Putamen (tissue), 1 donor: ENCODE measurements around the gene UBASH3A.

ENCODE experiments used
- DNase-seq: peaks from one replicate; pipeline ENCODE4 v3.0.0-alpha.2; 2016; ENCODE audit warnings: low spot score

Gene UBASH3A

GRCh38 chr21:42451941-42452340, 48.2 kb downstream of the UBASH3A start:
- DNase-seq = no peak

GRCh38 chr21:42452401-42453223, 48.9 kb downstream of the UBASH3A start:
- no peak for DNase-seq

GRCh38 chr21:42453224-42453985, 49.7 kb downstream of the UBASH3A start:
- DNase-seq = no peak

GRCh38 chr21:42453986-42454570, 50.4 kb downstream of the UBASH3A start:
- DNase-seq = no peak

DNA sequence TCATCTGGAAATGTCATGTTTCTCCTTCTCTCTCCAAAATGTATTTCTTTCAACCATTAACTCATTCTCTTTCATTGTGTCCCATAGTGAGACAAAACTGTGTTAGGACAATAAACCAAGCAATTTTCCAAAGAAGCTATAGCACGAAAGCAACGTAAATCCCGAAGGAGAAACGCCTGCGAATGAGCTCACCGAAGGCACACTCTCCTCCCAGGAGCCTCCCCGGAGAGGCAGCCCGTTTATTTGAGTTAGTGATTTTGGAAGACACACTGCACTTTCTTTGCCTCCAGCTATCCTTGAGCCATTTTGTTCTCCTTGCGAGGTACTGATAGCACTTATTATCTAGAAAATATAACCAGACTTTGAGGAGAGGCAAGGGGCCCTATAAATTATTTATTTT, 51.1 kb downstream of the UBASH3A start:
- DNase-seq = no peak

DNA sequence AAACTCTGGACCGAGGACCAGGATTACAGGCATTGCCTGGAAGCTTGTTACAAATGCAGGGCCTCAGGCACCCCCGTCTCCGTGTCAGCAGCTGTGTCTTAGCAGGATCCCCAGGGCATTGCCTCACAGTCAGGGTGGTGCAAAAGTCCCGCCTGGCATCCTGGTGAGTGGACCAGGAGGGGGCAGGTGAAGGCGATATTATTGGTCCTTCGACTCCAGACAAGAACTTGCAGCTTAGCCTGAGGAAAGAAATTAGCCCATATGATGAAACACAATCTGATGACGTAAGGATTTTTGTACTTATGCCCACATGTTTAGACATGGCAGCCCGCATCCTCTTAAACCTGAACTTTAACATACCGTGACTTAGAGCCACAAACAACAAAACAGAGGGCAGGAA, 51.5 kb downstream of the UBASH3A start:
- DNase-seq = no peak

GRCh38 chr21:42455754-42456440, 52.2 kb downstream of the UBASH3A start:
- no peak for DNase-seq

- DNase-seq = no peak
These were observed 52.8 kb downstream of the UBASH3A start for GRCh38 chr21:42456457-42456856.

- DNase-seq = no peak
These were observed 55.4 kb downstream of the UBASH3A start for GRCh38 chr21:42459082-42459460.

- no peak for DNase-seq
These were observed 56.0 kb downstream of the UBASH3A start for GRCh38 chr21:42459546-42460215.

DNA sequence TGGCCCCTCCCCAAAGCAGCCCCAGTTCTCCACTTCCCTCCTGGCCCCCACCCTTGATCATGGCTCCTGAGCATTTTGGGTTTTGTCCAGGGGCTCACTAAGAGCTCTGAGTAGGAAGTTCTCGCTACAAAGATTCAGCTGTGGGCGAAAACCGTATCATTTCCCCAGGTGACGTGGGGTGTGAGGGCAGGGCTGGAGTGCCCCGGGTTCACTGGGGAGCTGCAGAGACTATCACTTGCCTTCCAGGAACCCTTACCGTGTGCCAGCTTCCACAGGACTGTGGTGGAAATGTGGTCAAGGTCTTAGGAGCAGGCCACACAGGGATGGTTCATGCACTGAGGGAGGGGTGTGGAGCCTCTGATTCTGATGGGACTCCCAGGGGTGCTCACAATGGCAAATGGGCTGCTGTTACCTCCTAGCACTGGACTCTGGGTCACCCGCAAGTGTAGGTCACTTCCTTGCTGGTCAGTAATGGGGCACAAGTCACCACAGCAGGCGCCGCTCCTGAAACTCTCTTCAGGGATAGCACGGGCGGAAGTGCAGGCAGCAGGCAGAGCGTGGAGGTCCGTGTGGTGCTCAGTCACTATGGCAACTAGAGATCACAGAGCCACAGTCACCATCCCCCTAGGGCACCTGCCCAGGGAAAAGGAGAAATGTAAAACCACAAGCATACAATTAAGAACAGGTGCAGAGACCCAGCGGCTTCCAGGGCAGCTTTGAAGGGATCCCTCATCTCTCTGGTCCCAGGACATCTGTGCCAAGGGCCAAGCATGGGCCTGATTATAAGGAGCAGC, 56.9 kb downstream of the UBASH3A start:
- no peak for DNase-seq

GRCh38 chr21:42461185-42461520, 57.5 kb downstream of the UBASH3A start:
- DNase-seq = no peak

- no peak for DNase-seq
These were observed 58.5 kb downstream of the UBASH3A start for GRCh38 chr21:42461881-42462877.

DNA sequence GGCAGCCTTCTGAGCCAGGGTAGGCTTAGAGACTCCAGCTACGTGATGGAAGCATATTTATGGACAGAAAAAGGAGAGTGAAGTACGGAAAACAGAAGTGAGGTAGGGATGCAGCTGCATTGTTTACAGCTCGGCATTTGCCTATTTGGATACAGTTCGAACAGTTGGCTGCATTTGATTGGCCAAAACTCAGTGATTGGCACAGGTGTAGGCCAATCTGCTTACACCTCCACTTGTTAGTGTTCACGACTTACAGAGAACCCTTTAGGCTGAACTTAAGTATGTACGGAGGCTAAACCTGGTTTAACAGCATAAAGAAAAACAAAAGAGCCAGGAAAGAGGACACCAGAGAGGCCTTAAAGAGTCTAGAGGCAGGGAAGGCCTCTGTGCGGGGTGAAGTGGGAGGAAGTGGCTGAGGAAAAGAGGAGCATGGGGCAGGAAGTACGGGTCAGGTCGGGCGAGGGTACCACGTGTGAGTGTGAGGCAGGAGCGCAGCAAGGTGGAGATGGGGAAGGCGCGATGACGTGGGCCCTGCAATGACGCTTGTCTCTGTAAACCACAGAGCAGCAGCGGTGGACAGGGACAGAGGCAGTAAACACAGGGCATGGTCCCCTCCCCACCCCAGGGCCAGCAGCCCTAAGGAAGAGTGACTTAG, 60.3 kb downstream of the UBASH3A start:
- DNase-seq = peak; percentile 60

DNA sequence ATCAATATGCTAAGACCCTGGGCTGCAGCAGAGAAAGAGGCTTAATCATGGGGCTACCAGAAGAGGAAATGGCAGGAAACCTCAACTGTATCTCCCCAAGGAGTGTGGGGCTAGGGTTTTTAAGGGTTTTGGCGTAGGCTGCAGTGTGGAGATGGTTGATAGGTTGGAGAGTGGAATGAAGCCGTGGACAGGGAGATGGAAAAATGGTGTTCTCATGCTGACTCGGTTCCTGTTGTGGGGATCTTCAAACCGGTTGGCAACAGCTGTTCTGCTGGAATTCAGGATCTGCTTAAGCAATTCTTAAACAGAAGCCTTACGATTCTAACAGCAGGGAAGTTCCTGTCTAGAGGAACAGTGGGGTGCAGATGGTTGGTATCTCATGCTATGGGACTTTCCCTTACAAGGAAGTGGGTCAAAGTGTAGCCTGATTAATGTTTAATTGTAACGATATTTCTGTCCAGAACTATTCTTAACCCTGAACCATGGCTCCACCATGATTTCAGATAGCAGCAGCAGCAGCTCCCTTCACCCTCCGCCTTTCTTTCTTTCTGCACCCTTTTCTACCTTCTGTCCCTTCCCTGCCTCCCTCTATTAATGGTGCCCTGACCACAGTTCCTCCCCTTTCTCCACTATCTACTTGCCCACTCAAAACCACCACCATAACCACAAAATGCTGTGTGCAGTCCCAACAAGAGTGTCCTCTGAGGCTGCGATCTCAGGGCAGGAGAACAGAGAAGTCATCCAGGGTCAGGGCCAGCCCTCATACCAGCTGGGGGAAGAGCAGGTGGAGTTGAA, 61.5 kb downstream of the UBASH3A start:
- no peak for DNase-seq

DNA sequence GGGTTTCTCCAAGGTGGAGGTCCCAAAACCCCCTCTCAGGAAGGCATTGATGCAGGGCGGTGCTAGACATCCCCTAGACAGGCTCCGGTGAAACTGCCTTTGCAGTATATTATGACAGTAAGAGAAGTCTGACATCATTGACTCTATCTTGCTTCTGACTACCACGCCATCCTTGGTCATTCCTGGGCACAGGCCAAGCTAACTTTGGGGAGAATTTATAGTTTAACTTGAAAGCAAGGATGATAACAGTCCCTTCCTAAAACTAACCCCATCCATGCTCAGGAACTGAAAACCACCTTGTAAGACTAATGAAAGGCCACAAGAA, 62.1 kb downstream of the UBASH3A start:
- no peak for DNase-seq

- no peak for DNase-seq
These were observed 63.0 kb downstream of the UBASH3A start for GRCh38 chr21:42466700-42467099.

DNA sequence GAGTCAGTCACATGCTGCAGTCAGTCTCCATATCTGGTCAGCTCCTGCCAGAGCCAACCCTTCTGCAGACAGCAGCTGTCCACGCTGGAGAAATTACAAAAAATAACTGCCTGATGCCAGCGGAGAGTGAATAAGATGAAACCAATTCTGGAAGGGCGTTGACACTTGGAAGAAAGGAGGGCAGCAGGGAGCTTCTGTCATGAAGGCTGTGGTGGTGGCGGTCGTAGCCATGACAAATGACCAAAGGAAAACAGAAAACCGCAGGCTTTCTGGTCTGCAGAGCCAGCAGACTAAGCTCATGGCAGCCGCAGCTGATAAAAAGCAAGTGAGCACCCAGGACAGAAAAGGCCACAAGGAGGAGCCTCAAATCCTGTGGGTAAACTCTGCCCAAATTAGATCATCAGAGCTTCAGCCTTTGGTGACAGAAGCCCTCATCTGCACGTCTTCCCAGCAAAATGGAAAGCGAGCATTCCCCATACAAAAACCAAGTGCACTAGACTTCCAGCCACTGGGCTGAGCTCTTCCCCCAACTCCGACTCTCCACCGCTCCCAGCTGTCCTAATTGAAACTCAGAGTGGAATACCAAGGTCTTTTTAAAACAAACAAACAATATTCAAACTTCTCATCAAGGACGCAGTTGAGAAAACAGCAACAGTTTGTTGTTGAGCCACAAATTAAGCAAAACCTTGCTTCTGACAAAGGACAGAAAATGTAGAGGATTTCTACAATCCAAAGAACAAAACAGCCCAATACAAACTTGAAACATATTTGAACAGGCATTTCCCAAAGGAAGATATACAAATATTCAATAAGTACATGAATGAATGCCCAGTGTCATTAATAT, 63.7 kb downstream of the UBASH3A start:
- DNase-seq = no peak
